T-cell (primary cell): ENCODE measurements around the gene TES. TPM values are rescaled to one million over a fixed set of nuclear protein-coding genes. Genes with fewer than 3 reads are reported as not detected.

Source experiments
- ATAC-seq, 4 experiments: fragments of 200-7000 bp in 3 of 4; fragments of 150-1000 bp in 1 of 4; cut with Tn5 transposase; replicated peaks in 1 of 4; 1 replicate in 3 of 4; 2 replicates in 1 of 4; pipeline ENCODE4 v1.10.0; 2021; ENCODE audit warnings: moderate library complexity in 3 of 4, mild to moderate bottlenecking in 2 of 4, moderate number of reproducible peaks in 1 of 4
- CTCF ChIA-PET, 2 donors: fragments of 300-600 bp; sonication (Branson Sonifier 250); formaldehyde crosslinking; loops; one replicate each; lab custom pipeline; 2022; ENCODE audit warnings: antibody characterized with exemption in 2 of 2; lab: Charles Lee
- POLR2A ChIA-PET, 2 donors: fragments of 300-600 bp; sonication (Branson Sonifier 250); formaldehyde crosslinking; loops; one replicate each; lab custom pipeline; 2022; ENCODE audit warnings: antibody characterized with exemption in 2 of 2; lab: Charles Lee
- DNase-seq, 35 experiments: peaks; one replicate each; pipeline versions ENCODE4 v3.0.0 to v3.0.0-alpha.2; 2013 to 2023
- H3K27ac ChIP-seq: one replicate; pipeline ENCODE4 v1.5.1; 2013; ENCODE audit warnings: low read length
- H3K27me3 ChIP-seq, 2 experiments: replicated peaks in 1 of 2; 1 replicate in 1 of 2; 2 replicates in 1 of 2; pipeline versions ENCODE4 v1.6.1 to v1.7.0; 2013; ENCODE audit warnings: low read length in 1 of 2, mixed read lengths in 1 of 2; ENCODE audit not compliant: control insufficient read depth in 2 of 2, insufficient read depth in 2 of 2; ENCODE audit errors: extremely low read depth in 1 of 2
- H3K36me3 ChIP-seq, 2 donors: 1 replicate in 1 of 2; 2 replicates in 1 of 2; pipeline versions ENCODE4 v1.6.1 to v1.7.0; 2013; ENCODE audit warnings: low read length in 1 of 2; ENCODE audit not compliant: control insufficient read depth in 2 of 2, insufficient read depth in 1 of 2; ENCODE audit errors: extremely low read depth in 1 of 2
- H3K4me1 ChIP-seq, 2 experiments: 1 replicate in 1 of 2; 2 replicates in 1 of 2; pipeline versions ENCODE4 v1.6.1 to v1.7.0; 2013; ENCODE audit warnings: low read length in 2 of 2, mixed read lengths in 1 of 2; ENCODE audit not compliant: insufficient read depth in 2 of 2, control insufficient read depth in 1 of 2; ENCODE audit errors: extremely low read depth in 1 of 2
- H3K4me3 ChIP-seq, 2 donors: 1 replicate in 1 of 2; 2 replicates in 1 of 2; pipeline versions ENCODE4 v1.5.1 to v1.7.0; 2013; ENCODE audit warnings: mild to moderate bottlenecking in 2 of 2, low read length in 1 of 2, moderate library complexity in 1 of 2; ENCODE audit not compliant: control insufficient read depth in 1 of 2; ENCODE audit errors: extremely low read depth in 1 of 2
- H3K9me3 ChIP-seq: 2 replicates; pipeline ENCODE4 v1.7.0; 2013
- H3K27ac Mint-ChIP-seq, 2 donors: one replicate each; pipeline ENCODE4 v1.8.0; 2020 to 2021; ENCODE audit warnings: mild to moderate bottlenecking in 2 of 2, mixed read lengths in 2 of 2
- H3K27me3 Mint-ChIP-seq, 2 donors: one replicate each; pipeline ENCODE4 v1.8.0; 2021 to 2022; ENCODE audit warnings: mixed read lengths in 2 of 2
- H3K36me3 Mint-ChIP-seq: one replicate; pipeline ENCODE4 v1.8.0; 2021; ENCODE audit warnings: mixed read lengths
- H3K4me1 Mint-ChIP-seq, 3 donors: one replicate each; pipeline ENCODE4 v1.8.0; 2020 to 2022; ENCODE audit warnings: mixed read lengths in 3 of 3, mild to moderate bottlenecking in 1 of 3
- H3K4me3 Mint-ChIP-seq, 3 donors: one replicate each; pipeline ENCODE4 v1.8.0; 2020 to 2022; ENCODE audit warnings: mild to moderate bottlenecking in 3 of 3, mixed read lengths in 3 of 3, moderate library complexity in 3 of 3
- H3K9me3 Mint-ChIP-seq, 3 donors: one replicate each; pipeline ENCODE4 v1.8.0; 2020 to 2022; ENCODE audit warnings: mixed read lengths in 3 of 3
- WGBS: methylation state at CpG from one replicate; pipeline ENCODE4 v1.1.5; 2013; ENCODE audit warnings: missing lambda C conversion rate; ENCODE audit not compliant: insufficient coverage; 5-methylcytosine and 5-hydroxymethylcytosine counted together
- total RNA-seq, 35 experiments: library from RNA in 6 of 35; stranded (reverse) in 6 of 35; fragments of 120-200 nt in 1 of 35; gene quantifications; one replicate each; pipeline versions ENCODE4 v1.2.1 to v1.2.4 and lab custom pipeline; 2013 to 2026

Gene TES
- total RNA-seq, 5 donors from 2014 or later (not counting 1 experiment from before 2014, with no cell fraction given), result 101 to 132 (median 117) TPM

DNA sequence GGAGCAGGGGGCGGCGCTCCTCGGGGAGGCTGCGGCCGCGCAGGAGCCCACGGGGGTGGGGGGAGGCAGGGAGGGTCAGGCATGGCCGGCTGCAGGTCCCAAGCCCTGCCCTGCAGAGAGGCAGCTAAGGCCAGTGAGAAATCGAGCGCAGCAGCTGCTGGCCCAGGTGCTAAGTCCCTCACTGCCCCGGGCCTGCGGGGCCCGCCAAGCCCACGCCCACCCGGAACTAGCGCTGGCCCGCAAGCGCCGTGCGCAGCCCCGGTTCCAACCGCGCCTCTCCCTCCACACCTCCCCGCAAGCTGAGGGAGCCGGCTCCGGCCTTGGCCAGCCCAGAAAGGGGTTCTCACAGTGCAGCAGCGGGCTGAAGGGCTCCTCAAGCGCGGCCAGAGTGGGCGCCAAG lies 28.3 kb upstream of the TES start:
- Mint-ChIP-seq H3K4me1 (peaks cover 0 to 8% (median 8%) of the 10 kb centered on the region in 3 donors), H3K27ac (no peak overlapping the region), H3K27me3 (no peaks in the 10 kb centered on the region), H3K36me3 (no peaks in the 10 kb centered on the region), H3K4me3 (no peak overlapping the region), H3K9me3 (peaks cover 0 to 4% (median 0%) of the 10 kb centered on the region in 3 donors)
- 96% methylated on average over 19 of the region's 30 CpGs for WGBS
- POLR2A ChIA-PET, result interaction anchor here in 1 of 2 donors (0.7 kb wide), 1 partner anchor 34 kb away, joined by 3 read pairs; no protein-coding TSS in a partner anchor
- Histone ChIP-seq H3K9me3 (no peaks in the 10 kb centered on the region), H3K4me3 (no peak overlapping the region), H3K27ac (no peak overlapping the region), H3K27me3 (peaks cover 0 to 14% of the 10 kb centered on the region in 2 experiments), H3K36me3 (no peaks in the 10 kb centered on the region), H3K4me1 (no peaks in the 10 kb centered on the region)
- no peak for ATAC-seq
- CTCF ChIA-PET, result interaction anchor here (0.7 to 8.7 kb wide), 8 partner anchors 9 to 54 kb away, joined by 3 to 450 read pairs (median 15); partner anchors contain the start of gene TES (in 2 of the 2)
- DNase-seq, result no peak

DNA sequence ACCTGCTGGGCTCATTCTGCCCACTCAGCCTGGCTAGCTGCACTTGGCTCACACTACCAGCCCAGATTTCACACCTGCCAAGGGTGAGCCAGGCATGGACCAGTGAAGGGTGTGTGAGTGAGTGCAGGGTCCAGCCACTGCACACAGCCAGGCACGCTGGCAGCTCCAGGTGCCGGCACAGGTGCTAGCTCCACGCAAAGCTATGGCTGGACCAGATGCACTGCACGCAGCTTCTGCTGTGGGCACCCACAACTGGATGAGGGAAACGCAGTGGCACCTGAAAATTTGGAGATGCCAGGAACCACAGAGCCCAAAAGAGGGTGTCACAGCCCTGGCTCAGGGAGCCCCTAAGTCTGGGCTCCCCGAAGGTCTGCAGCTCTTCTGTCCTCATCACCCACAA lies 24.9 kb upstream of the TES start:
- Histone ChIP-seq H3K4me1 (no peaks in the 10 kb centered on the region), H3K36me3 (no peaks in the 10 kb centered on the region), H3K4me3 (no peak overlapping the region), H3K9me3 (no peaks in the 10 kb centered on the region), H3K27ac (no peak overlapping the region), H3K27me3 (peaks cover 0 to 14% of the 10 kb centered on the region in 2 experiments)
- H3K4me3 Mint-ChIP-seq, result no peak overlapping the region
- ATAC-seq, result no peak
- no peaks in the 10 kb centered on the region for H3K27me3 Mint-ChIP-seq
- no peak overlapping the region for H3K27ac Mint-ChIP-seq
- 90% methylated on average over 5 of the region's 6 CpGs for WGBS
- POLR2A ChIA-PET, result no interaction called here
- DNase-seq, result no peak
- H3K4me1 Mint-ChIP-seq, result peaks cover 0 to 5% (median 5%) of the 10 kb centered on the region in 3 donors
- CTCF ChIA-PET, result interaction anchor here (0.6 to 1.7 kb wide), 3 partner anchors 51 to 504 kb away, joined by 3 to 7 read pairs (median 4); no protein-coding TSS in a partner anchor
- H3K9me3 Mint-ChIP-seq, result peaks cover 0 to 12% (median 6%) of the 10 kb centered on the region in 3 donors
- peaks cover 6% of the 10 kb centered on the region for H3K36me3 Mint-ChIP-seq

DNA sequence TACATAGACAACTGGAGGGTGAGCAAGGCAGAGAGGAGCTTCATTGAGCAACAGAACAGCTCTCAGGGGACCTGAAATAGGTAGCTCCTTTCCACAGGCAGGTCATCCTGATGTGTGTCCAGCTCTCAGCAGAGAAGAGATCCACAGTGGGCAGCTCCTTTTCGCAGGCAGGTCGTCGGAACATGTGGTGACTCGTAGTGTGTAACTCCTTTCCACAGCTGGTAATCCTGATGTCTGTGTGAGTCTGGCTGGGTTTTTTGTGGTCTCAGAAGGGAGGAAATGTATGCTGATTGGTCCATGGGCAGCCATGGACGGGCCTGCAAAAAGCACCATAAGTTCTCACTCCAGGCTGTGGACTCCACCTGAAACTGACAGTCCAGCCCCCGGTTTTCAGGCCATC lies 24.4 kb upstream of the TES start:
- Histone ChIP-seq H3K27me3 (peaks cover 0 to 14% of the 10 kb centered on the region in 2 experiments), H3K9me3 (no peaks in the 10 kb centered on the region), H3K4me3 (no peak overlapping the region), H3K36me3 (no peaks in the 10 kb centered on the region), H3K27ac (no peak overlapping the region), H3K4me1 (no peaks in the 10 kb centered on the region)
- WGBS, result 95% methylated on average over 5 of the region's 6 CpGs
- ChIA-PET POLR2A (interaction anchor here in 1 of 2 donors (0.6 kb wide), 1 partner anchor 14 kb away, joined by 3 read pairs; no protein-coding TSS in a partner anchor), CTCF (interaction anchor here (0.6 to 1.7 kb wide), 3 partner anchors 50 to 504 kb away, joined by 3 to 7 read pairs (median 4); no protein-coding TSS in a partner anchor)
- Mint-ChIP-seq H3K27ac (no peak overlapping the region), H3K9me3 (peaks cover 0 to 12% (median 6%) of the 10 kb centered on the region in 3 donors), H3K4me3 (no peak overlapping the region), H3K4me1 (peaks cover 0 to 3% (median 3%) of the 10 kb centered on the region in 3 donors), H3K36me3 (peaks cover 6% of the 10 kb centered on the region), H3K27me3 (no peaks in the 10 kb centered on the region)
- DNase-seq, result no peak
- ATAC-seq, result no peak

DNA sequence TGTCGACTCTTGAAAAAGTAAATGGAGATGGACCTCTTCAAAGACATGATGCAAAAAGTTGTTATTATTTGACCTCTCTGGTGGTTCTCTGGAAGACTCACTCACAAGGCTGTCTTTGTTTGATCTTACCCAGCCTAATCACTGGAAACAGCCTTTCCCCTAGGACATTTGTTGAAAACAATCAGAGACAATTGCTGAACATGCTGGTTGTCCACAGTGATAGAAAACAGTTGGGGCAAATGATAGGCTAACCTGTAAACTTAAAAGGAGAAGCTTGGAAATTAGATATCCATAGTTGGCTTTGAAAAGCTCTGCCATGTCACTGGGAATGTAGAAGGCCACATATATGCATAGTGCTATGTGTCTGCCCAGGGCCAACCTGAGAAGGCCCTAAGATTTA lies 22.9 kb upstream of the TES start:
- H3K27ac Mint-ChIP-seq, result no peak overlapping the region
- H3K27me3 Mint-ChIP-seq, result peaks cover 0 to 3% of the 10 kb centered on the region in 2 donors
- Histone ChIP-seq H3K27me3 (peaks cover 0 to 14% of the 10 kb centered on the region in 2 experiments), H3K4me3 (no peak overlapping the region), H3K4me1 (no peaks in the 10 kb centered on the region), H3K27ac (no peak overlapping the region), H3K9me3 (no peaks in the 10 kb centered on the region), H3K36me3 (no peaks in the 10 kb centered on the region)
- peaks cover 0 to 12% (median 6%) of the 10 kb centered on the region in 3 donors for H3K9me3 Mint-ChIP-seq
- H3K4me3 Mint-ChIP-seq, result no peak overlapping the region
- peaks cover 6% of the 10 kb centered on the region for H3K36me3 Mint-ChIP-seq
- DNase-seq (no peak), ATAC-seq (no peak)
- ChIA-PET POLR2A (no interaction called here), CTCF (interaction anchor here (0.5 to 1.7 kb wide), 7 partner anchors 12 to 404 kb away, joined by 3 to 7 read pairs (median 3); no protein-coding TSS in a partner anchor)
- WGBS, result no CpG with 5 or more reads among the region's 1 CpG
- H3K4me1 Mint-ChIP-seq, result no peaks in the 10 kb centered on the region

DNA sequence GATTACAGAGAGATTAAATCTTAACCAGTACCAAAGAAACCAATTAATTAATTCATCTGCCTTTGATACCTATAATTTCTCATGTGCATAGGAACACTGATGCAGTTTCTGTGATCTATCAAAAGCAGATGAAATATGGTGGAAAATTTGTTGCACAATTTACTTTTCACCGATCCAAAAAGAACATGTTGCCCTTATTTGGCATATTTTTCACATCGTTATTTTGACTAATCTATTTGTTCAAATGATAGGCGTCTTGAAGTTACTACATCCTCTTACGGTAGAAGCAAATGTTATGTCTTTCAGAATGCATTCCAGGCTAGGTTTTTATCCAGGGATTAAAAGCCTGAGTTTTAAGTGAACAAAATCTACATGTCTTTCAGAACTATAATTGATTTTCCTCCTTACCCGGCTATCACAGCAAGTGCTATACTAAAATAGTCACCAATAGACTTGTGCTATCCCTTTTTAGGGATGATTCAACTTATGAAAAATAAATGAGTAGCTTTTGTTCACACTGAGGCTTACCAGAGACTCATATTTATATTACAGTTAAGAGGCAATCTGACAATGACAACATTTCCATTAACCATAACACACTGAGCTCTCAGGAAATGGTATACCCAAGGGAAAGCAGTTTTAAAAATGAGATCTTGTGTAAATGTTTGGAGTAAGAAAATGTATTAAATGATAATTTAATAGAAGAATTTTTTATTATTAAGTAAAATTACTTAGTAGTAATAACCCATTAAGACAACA lies 16.8 kb upstream of the TES start:
- no peaks in the 10 kb centered on the region for H3K9me3 Mint-ChIP-seq

DNA sequence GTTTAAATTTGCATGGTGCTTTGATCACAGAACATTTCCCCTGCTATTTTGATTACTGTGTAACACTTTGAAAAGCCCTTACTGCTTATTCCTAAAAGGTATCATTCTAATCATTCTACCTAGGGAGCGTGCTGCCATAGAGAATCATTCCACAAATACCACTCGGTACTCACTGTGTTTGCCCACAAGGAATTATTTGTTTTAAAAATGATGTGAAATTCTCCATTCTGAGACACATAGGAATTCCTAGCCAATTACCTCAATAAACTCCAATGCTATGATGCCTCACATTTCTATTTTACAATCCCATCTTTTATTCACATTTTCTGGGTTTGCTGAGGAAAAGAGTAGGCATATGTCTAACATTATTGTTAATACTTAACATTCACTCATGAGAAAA lies 16.2 kb upstream of the TES start:
- WGBS, result no CpG with 5 or more reads among the region's 2 CpGs

More for the DNA sequence above, 16.8 kb upstream of the TES start:
- Mint-ChIP-seq H3K4me3 (no peak overlapping the region), H3K27me3 (peaks cover 3% of the 10 kb centered on the region in 2 donors), H3K36me3 (no peaks in the 10 kb centered on the region), H3K4me1 (no peaks in the 10 kb centered on the region), H3K27ac (no peak overlapping the region)
- WGBS, result 100% methylated on average over 2 of the region's 5 CpGs
- no peaks in the 10 kb centered on the region for H3K9me3 ChIP-seq
- ChIA-PET CTCF (interaction anchor here in 1 of 2 donors (1.0 kb wide), 1 partner anchor 13 kb away, joined by 4 read pairs; no protein-coding TSS in a partner anchor), POLR2A (interaction anchor here in 1 of 2 donors (0.6 kb wide), 1 partner anchor 14 kb away, joined by 4 read pairs; no protein-coding TSS in a partner anchor)
- no peaks in the 10 kb centered on the region for H3K4me1 ChIP-seq
- H3K27ac ChIP-seq, result no peak overlapping the region
- DNase-seq (no peak), ATAC-seq (no peak)
- no peaks in the 10 kb centered on the region for H3K27me3 ChIP-seq
- H3K4me3 ChIP-seq, result no peak overlapping the region
- H3K36me3 ChIP-seq, result no peaks in the 10 kb centered on the region

More for the DNA sequence above, 16.2 kb upstream of the TES start:
- H3K9me3 Mint-ChIP-seq, result no peaks in the 10 kb centered on the region
- H3K4me3 ChIP-seq, result no peak overlapping the region
- H3K27me3 ChIP-seq, result no peaks in the 10 kb centered on the region
- H3K9me3 ChIP-seq, result no peaks in the 10 kb centered on the region
- ATAC-seq, result no peak
- DNase-seq, result no peak
- POLR2A ChIA-PET, result interaction anchor here (0.5 to 0.6 kb wide), 2 partner anchors 13 to 729 kb away, joined by 3 to 4 read pairs; no protein-coding TSS in a partner anchor
- no peak overlapping the region for H3K27ac Mint-ChIP-seq
- H3K27ac ChIP-seq, result no peak overlapping the region
- no peaks in the 10 kb centered on the region for H3K4me1 ChIP-seq
- no peaks in the 10 kb centered on the region for H3K36me3 Mint-ChIP-seq
- H3K27me3 Mint-ChIP-seq, result peaks cover 3% of the 10 kb centered on the region in 2 donors
- H3K4me1 Mint-ChIP-seq, result no peaks in the 10 kb centered on the region
- CTCF ChIA-PET, result no interaction called here
- no peaks in the 10 kb centered on the region for H3K36me3 ChIP-seq
- no peak overlapping the region for H3K4me3 Mint-ChIP-seq
